Esophagus muscularis mucosa (tissue), 3 donors: ENCODE measurements around the gene DNASE1L1.

Experiments used
- CTCF ChIP-seq, 3 experiments: fragments of 200-600 bp in 2 of 3; fragments of 450-650 bp in 1 of 3; sonication (generic) in 2 of 3; IDR thresholded peaks; one replicate each; pipeline ENCODE4 v1.5.1; 2017 to 2019; ENCODE audit warnings: antibody characterized with exemption in 3 of 3, mild to moderate bottlenecking in 2 of 3, moderate library complexity in 1 of 3
- POLR2A ChIP-seq: fragments of 450-650 bp; IDR thresholded peaks from one replicate; pipeline ENCODE4 v1.6.1; 2017; ENCODE audit warnings: antibody characterized with exemption, moderate library complexity, mild to moderate bottlenecking, low read depth
- POLR2AphosphoS5 ChIP-seq, 2 donors: sonication (generic); formaldehyde crosslinking; IDR thresholded peaks; one replicate each; pipeline ENCODE4 v1.6.1; 2017; ENCODE audit warnings: antibody characterized with exemption in 2 of 2

DNA sequence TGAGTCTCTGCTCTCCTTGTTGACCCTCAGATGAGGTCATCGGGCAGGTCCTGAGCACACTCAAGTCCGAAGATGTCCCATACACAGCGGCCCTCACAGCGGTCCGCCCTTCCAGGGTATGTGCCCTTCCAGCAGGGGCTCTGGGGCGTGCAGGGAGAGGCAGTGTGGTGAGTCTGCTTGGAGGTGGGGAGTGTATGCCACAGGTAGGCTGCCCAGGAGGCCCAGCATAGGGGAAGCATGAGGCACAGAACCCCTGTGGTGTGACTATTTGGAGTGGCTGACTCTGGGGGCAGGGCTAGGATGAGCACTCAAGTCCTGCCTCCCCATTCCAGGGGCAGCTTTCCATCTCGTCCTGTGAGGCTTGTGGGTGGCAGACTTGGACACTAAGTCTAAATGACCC, 24.6 kb upstream of the DNASE1L1 start:
- TF ChIP-seq CTCF (IDR thresholded peaks at IDR 0.05), result no peak
- TF ChIP-seq POLR2AphosphoS5 (IDR thresholded peaks at IDR 0.05), result no peak
- no peak for TF ChIP-seq POLR2A
